Skin of body (tissue), 2 donors: ENCODE measurements around the gene DGCR8. TPM values are rescaled to one million over a fixed set of nuclear protein-coding genes. Genes with fewer than 3 reads are reported as not detected.

Source experiments
- DNase-seq: peaks from one replicate; lab custom pipeline; 2025; lab: John Stamatoyannopoulos, UW
- total RNA-seq: library from RNA; depleted of rRNA; stranded (reverse); fragments of >200 nt; gene quantifications from one replicate; pipeline ENCODE4 v1.2.3, GENCODE V29; 2014

Gene DGCR8
- total RNA-seq, 1 donor from 2014 or later: 25.7 TPM

DNA sequence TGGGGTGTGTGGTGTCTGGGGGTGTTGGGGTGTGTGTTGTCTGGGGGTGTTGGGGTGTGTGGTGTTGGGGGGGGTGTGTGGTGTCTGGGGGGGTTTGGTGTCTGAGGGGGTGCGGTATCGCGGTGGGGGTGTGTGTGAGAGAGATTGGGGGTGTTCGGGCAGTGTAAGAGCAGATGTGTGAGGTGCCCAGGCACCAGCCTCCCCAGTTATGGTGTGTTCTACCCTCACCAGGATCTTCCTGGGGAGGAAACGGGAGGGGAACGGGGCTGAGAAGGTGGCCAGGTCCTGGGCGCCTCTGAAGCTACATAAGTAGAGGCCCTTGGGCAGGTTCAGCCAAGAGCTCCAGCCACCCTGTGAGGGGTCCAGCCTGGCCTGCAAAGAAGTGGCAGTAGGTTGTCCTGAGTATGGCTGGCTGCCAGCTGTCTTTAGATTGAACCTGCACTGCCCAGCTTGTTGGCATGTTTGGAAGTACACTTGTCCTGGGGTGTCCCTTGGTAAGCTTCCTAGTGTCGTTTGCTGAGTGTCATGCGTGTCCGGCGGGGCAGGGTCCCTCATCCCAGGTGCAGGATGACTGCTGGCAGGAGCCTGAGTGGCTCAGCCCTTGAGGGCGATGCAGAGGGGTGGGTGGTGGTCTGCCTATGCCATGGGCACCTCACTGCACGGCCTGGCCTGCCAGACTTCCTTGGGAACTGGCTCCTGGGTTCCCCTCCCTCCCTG is 43.5 kb downstream of the DGCR8 start:
- no peak for DNase-seq

DNA sequence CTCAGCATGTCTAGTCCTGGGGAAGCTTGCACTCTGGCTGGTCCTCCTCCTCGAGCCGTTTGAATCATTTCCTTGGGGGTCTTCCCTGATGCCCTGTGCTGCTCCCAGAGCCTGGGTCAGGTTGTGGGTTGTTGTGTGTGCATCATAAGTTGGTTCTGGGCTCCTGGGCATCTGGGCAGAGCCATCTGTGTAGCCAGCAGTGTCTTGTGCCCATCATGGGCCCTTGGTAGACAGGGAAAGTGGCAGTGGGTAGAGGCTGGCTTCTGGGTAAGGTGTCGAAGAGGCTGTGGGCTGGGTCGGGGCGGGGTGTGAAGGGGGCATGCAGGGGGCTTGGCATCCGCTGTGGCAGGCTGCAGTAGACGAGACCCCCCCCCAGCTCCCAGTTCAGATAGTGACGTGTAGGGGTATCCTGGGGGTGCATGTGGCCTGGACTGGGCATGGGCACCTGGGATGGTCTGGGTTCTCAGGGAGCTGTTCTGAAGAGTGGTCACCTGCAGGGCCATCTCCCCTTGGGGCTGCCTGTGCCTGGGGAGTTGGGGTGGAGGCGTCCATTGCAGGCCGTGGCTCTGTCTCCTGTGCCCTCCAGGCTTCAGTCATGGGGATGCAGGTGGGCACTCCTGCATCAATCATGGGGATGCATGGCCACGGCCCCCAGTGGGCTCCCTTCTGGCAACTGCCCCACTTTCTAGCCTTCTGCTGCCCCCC is 44.2 kb downstream of the DGCR8 start:
- DNase-seq: no peak

DNA sequence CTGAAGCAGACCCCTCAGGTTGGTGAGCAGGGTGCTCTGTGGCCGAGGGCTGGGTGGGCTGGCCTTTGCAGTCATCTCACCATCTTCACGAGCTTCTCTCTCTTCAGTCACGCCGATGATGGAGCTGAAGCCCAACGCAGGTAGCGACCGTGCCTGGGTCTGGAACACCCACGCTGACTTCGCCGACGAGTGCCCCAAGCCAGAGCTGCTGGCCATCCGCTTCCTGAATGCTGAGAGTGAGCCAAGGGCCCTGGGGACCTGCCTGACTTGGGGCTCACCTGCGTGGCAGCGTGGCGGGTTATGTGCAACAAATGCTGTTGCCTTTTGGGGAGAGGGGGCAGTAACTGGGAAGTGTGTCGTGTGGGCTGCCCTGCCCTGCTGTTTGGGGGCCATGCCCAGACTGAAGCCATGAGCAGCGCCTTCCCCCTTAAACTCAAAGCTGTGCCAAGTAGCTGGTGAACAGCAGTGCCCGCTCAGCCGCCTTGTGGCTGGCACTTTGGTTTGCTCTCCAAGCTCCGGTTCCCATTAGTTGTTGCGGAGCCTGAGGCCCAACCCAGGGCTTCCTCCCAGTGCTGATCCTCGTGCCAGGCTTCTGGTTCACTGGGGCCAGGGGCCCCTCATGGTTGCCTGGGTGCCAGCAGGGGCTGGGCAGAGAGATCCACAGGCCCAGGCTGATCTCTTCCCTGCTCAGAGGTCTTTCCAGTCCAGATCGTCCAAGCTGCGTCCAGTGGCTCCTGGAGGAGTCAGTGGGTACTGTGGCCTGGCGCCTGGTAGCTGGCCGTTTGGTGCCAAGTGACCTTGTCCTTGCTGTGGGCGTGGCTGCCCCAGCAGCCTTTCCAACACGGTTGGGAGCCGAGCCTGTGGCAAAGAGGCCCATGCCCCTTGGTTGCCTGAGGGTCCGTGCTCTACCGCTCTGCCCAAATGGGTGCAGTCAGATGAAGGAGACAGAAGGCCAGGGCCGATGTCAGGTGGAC is 45.4 kb downstream of the DGCR8 start:
- no peak for DNase-seq

DNA sequence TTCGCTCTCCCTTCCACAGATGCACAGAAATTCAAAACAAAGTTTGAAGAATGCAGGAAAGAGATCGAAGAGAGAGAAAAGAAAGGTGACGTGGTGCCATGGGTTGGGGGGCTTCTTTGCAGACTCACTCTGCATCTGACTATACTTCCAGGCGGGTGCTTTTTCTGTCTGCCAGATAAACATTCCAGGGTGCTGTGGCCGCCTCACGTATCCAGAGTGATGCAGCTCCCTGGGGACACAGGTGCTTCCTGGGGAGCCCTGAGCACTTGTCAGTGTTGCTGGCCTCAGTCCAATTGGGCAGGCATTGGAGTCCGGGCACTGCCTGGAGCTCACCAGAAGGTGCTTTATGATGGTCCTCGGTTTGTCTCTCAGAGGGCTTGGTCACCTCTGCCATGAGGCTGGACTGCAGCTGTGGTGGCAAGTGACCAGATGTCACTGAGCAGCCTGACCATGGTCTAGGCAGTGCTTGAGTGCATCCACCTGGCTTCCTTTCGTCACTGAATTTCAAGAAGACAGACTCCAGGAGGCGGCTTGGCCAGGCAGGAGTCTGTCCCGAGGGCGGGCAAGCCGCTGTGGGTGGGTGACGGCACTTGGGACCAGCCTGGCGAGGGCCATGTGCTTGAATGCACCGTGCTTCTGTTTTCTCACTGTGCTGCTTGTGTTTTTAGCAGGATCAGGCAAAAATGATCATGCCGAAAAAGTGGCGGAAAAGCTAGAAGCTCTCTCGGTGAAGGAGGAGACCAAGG is 46.4 kb downstream of the DGCR8 start:
- no peak for DNase-seq

DNA sequence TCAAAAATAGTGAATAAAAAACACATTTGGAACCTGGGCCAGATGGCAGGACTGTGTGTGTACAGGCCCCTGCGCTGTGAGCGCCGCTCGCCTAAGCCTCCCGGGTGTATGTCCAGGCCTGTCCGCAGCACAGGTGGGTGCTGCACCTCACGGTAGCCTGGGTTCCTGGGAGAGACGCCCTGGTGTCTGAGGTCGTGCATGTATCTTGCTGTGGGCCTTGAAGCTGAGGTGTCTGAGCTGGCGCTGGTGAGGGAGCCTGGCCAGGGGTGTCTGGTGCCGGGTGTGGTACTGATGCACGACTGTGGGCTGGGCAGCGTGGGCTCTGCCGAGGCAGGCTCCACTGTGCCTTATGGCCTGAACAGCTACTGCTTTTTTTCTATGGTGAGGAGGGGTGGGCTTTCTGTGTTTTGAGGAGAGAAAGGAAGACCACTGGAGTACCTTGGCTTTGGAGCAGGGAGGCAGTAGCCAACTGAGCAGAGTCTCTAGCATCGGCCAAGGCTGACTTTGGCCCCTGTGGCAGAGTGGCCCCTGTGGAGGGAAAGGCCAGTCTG is 47.4 kb downstream of the DGCR8 start:
- no peak for DNase-seq

DNA sequence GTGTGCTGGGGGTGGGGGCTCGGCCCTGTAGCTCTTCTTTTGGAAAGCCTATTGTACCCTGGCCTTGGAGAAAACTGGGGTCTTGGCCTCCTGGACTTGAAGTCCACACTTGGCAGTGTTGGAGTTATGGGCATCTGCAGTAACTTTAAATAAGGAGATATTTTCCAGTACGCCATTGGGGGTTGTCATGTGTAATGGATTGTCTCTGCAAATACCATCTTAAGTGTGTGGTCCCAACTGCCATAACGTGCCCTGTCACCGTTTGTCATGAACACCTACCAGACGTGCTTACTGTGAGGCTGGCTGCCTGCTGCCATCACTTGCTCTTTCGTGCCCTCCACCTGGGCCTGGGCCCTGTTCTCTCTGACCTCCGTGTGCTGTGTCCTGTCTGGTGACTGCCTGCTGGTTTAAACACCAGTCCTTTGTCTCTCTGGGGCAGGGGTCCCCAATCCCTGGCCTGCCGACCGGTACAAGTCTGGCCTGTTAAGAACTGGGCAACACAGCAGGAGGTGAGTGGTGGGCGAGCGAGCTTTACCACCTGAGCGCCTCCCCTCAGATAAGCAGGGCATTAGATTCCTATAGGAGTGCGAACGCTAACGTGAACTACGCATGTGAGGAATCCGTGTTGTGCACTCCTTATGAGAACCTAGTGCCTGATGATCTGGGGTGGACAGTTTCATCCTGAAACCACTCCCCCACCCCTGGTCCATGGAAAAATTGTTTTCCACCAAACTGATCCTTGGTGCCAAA is 48.0 kb downstream of the DGCR8 start:
- no peak for DNase-seq

DNA sequence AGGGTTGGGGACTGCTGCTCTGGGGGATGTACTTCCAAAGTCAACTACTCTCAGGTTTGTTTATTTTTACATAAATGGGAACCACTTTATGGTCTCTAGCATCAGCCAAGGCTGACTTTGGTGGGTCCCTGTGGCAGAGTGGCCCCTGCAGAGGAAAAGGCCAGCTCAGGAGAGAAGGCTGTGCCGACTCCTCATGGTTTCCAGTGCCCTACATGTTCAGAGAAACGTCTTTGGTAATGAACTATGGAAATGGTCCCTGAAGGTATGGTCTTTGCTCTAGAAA is 48.5 kb downstream of the DGCR8 start:
- no peak for DNase-seq

DNA sequence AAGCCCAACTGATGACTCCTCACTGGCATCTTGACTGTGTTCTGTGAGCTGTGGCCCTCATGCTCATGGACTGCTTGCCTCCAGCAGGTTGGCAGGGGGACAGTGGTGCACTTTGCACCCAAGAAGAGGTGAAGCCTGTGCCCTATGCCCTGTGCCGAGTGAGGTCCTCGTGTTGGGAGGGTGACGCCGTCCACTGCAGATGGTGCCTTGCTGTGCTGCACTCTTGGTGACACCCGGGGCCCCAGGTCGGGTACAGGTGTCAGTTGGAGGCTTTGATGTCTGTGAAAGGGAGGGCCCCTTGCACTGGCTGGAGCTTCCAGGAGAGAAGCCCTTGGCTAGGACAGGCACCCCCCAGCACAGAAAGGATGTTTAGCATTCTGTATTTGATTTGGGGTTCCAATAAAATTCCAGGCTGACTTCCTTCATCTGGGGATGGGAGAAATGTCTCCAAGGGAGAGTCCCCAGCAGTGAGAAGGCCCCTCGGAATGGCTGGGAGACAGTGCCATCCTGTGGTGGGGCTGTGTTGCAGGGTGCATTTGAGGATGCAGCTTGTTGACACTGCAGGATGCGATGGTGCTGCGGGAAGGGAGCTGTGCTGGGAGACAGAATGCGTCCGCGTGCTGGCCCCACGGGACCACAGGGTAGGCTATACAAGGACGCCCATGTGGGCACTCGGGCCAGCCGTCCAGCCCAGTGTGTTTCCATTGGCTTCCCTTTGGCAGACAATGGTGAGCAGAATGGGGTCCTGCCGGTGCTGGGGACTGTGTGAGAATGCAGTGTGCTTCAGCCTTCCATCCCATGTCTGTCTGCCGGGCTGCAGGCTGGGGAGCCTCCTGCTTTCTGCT is 49.1 kb downstream of the DGCR8 start:
- no peak for DNase-seq

DNA sequence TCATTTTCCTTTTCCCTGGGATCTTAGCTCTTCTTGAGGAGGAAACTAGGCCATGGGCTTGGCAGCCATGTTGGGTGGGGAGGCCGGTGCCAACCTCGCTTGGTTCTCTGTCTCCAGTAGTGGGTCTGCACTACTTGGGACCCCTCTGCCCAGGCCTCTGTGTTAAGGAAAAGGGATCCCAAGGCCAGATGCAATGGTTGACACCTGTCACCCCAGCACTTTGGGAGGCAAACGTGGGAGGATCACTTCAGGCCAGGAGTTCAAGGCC is 49.6 kb downstream of the DGCR8 start:
- no peak for DNase-seq

DNA sequence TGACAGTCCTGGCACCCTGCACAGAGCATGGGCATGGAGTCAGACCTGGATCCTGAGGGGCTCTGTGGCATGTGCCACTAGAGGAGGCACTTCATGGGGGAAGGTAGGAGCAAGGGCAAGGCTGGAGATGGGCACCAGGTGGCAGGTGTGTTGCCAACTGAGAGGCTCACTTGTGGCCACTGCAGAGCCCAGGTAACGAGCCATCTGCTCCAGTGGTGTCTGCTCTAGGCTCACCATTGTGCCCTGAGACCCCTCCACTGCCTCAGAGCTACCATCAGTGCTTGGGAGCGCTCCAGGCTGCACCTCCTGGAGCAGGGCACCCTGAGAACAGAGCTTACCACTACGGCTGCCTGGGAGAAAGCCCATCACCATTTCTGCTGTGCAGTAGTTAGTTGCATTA is 50.3 kb downstream of the DGCR8 start:
- no peak for DNase-seq

DNA sequence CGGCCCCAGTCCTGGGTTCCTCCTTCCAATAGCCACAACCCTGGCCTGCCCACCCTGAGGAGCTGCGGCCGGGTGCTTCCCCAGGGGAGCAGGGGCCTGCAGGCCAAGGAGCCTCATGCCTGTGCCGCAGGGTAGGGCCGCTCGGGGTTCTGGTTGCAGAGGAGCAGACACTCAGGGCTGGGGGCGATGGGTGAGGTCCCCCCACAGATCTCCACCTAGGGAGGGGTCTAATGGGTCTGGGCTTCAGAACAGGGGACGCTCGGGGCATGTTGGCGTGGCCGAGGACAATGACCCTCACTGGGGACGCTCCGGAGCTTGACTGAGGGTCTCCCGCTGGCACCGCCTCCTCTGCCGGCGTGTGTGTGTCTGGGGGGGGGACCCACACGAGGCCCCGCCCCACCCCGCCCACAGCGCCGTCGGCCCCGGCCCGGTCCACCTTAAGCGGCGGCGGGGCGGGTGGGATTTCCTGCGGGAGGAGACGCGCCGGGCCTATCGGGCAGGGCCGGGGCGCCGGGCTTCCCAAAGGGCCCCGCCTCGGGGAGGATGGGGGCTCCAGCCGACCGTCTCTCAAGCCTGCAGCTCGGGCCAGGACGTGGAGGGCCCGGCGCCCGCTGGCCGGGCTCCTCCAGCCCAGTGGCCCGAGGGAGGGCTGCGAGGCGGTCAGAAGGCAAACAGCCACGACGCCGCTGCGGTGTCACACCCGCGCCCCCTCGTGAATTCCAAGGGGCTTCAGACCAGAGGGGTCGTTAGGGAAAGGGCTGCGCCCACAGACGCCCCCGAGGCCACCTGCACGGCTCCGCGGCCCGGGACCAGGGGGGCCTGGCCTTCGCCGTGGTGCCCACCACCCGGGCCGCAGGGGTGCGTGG is 50.9 kb downstream of the DGCR8 start:
- DNase-seq: peak; percentile 61

DNA sequence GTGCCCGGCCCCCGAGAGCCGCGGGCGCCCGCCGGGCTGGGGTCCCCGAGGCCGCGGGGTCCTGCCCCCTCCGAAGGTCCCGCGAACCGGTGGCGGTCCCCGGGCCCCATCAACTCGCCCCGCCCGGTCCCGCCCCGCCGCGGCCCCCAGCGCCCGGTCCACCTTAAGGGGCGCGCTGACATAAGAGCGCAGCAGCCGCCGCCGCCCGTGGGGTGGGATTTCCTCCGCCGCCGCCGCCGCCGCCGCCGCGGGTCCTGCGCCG is 51.5 kb downstream of the DGCR8 start, which contains the start of gene ZDHHC8:
ZDHHC8 (plus strand) TSS at position 208 of the 262 bp plus-strand sequence. CDS start 144 bp downstream, outside the sequence.
- DNase-seq: no peak

DNA sequence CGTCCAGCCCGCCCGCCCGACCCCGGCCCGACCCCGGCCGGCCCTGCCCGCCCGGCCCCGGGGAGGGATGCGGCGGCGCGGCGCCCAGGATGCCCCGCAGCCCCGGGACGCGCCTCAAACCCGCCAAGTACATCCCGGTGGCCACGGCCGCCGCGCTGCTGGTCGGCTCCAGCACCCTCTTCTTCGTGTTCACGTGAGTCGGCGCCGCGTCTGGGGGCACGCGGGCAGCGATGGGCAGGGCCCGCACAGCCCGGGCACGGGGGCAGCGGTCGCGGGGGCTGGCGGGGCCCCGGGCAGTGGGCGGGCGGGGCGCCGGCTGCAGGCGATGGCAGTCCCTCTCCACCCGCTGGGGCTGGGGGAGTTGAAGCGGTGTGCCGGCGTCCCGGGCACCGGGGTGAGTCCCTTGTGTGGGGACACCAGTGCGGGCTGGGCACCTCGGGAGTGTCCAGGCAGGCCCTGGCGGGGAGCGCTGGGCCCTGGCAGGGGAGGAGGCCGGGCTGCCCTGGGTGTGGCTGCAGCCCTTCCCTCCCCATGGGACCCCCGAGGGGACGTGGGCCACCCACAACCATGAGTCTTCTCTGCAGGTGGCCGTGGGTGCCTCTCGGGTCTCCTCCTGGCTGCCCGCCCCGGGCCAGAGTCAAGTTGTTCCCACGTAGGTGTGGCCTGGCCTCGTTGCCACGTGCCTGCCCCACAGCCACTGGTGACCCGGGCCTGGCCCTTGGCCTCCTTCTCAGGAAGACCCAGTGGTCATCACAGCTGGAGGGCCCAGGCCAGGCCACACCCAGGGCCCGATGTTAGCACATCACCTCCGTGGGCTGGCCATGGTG is 52.0 kb downstream of the DGCR8 start:
- DNase-seq: no peak

DNA sequence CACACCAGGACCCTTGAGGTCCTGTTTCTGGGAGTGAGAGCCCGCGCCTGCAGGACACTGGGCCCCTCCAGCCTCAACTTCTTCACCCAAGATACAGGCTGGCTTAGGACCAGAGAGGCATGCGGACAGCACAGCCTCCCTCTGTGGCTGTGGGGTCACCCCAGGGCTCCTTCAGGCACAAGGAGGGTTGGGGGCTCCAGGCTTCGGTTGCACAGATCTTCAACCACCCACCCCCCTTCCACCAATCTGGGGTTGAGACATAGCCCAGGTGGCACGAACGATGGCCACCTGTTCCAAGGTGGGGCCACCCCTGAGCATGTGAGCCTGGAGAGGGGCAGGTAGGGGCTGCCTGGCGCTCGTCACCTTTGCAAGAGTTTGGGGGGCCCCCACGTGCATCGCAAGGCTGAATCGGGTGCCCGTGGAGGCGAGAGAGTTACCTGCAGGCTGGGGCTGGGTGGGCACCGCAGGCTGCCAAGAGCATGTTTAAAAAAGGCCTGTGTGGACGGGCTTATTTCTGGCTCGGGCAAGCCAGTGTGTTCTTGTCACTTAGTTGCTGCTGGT is 52.7 kb downstream of the DGCR8 start:
- DNase-seq: no peak

DNA sequence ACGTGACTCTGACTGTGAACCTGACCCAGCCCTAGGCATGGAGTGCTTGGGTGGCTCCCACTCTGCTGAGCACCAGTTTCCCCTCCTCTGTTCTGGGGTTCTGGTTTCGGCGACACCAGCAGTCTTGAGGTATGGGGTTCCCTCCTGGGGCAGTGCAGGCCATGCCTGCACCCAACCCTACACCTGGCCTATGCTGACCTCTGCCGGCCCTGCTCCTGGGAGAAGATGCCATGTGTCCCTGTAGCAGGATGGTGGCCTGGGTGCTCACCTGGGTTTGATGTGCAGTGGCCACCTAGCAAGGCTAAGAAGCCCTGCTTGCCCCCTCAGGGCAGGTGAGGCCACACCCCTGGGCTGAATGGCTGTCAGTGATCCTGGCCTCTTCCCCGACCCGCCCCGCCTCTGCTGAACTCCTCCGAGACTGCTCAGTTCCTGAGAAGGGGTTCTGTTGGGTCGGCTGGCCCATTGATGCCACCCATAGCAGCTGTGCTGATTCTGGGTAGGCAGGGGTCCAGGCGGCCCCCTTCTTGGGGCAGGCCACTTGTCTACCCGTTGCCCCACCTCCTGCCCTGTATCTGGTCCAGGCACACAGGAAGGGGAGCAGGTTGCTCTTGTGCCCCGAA is 54.0 kb downstream of the DGCR8 start:
- no peak for DNase-seq

DNA sequence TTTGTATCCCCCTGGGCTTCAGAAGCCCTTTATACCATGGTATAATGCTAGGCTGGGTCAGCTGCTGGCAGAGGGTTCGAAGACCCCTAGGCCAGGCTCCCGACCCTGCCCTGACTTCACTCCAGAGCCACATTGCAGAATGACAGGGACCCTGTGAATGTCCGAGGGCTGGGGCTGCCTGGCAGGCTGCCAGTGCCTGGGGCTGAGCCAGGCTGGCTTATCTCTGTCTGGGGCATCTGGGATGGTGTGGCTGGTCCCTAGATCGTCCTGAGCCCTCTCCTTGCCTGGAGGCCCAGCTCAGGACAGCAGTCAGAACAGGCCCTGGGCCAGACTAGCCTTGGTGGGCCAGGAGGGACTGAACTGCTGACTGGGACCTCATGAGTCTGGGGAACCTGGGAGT is 55.2 kb downstream of the DGCR8 start:
- DNase-seq: no peak
